ENCODE measurements around the gene MAMLD1.

- TF ChIP-seq CTCF (optimal IDR thresholded peaks at IDR 0.05 in 1 of 3, IDR thresholded peaks at IDR 0.05 in 1 of 3, conservative IDR thresholded peaks at IDR 0.05 in 1 of 3; ENCODE audit: extremely low read depth in 1 of 3, insufficient read depth in 2 of 3, low read length in 3 of 3) (no peak), EZH2 (IDR thresholded peaks at IDR 0.05; ENCODE audit: low read length) (no peak)
These were observed 47.4 kb downstream of the MAMLD1 start for GRCh38 chrX:150410513-150410912.

Data from keratinocyte (primary cell).